NCI-H2029 treated with DMSO at 0.1 percent for 48 hours (cell line): Measurements from ENCODE around the gene POLN.

ENCODE experiments used
- DNase-seq: peaks from one replicate; lab custom pipeline; 2025; lab: John Stamatoyannopoulos, UW

POLN gene

DNA sequence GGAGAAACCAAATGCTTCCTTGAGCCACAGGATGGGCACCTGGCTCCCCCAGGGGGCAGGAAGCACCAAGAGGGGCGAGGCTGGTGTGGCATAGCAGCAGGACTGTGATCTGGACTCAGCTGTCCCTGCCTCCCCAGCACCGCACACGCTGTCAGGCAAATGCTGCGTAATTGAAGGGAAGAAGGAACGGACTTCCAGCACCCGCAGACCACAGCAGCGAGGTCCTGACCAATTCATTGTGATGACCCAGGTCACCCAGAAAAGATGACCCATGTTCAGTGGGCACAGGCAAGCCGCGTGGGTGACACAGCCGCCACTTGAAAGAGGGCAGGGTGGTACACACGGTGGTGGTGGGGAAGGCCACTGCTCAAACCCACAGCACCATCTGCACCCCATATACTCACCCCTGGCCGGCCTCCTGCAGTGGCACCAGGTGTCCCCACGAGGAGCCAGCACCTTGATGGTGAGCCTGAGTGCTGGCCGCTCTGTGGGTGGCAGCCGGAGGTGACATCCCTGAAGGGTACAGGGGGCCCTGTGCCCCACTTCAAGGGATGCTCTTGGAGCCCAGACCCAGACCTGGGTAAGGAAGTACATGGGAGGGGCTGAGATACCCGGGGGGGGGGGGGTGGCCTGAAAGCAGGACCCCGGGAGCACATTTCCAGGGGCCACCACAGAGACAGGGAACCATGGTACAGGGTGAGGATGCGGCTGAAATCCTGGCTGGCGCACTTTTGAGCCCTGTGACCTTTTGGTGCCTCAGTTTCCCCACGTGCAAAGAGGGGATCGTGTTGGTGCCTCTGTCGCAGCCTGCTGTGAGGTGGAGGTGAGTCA is 171.3 kb downstream of the POLN start:
- no peak for DNase-seq

DNA sequence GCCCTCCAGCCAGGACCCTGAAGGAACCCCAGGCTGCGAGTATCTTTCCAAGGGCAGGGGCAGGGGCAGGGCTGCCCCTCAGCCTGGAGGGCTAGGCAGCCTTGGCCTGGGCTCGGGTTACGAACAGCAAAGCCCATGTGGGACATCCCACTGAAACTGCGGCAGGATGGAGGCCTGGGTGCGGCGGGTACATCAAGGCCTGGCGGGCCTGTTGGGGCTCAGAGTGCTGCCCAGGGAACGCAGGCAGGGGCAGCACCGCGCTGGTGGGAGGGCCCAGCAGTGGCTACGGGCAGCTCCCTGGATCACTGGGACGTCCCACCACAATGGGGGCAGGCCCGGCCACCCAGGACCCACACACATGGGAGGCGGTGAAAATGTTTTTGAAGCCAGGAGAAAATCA is 171.9 kb downstream of the POLN start:
- DNase-seq: no peak

DNA sequence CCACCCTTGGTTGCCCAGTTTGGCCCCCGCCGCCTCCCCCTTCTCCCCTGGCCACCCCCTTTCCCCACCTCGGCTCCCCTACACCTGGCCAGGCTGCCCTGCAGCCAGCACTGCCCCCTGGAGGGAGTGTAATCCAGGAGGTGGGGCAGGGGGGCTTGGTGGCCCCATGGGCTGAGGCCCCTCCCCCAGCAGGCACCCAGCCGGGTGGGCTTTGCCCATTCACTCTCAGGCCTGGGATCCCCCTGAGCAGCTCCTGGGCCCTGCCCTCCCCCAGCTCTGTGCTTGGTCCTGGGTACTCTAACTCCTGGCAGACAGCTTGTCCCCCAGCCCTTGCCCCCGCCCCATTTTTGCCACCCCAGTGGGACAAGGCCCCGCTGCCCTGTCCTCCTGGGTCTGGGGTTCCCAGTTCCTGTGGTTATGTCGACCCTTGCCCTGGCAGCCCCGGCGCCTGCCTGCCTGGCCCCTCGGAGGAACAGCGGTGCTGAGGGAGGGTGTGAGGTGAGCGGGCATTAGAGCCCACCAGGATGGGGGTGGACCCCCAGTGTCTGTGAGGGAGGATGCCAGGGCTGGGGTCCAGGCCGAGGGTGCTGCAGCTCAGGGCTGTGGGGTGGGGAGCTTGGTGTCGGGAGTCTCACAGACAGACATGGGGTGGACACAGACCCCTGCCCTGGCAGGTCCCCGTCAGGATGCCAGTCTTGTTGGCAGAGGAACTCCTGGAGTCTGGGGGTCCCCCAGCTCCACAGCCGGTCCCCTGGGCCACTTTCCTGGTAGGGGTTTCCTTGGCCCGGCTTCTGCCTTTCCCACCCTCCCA is 172.6 kb downstream of the POLN start:
- no peak for DNase-seq

DNA sequence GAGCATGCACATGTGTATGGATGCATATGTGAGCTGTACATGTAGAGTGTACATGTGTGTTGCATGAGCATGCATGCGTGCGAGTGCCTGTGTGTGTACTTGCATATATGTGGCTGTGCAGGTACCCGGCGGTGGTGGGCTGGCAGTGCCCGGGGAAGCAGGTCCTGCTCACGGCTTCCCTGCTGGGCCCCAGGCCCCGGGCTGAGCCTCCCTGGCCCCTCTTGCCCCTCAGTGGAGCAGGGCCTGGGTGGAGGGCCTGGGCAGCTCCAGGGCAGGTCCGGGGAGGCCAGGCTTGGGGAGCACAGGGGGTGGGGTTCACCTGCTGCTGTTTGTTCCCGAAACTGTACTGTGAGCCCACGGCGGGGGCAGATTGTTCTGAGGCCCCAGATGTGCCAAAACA is 173.4 kb downstream of the POLN start:
- DNase-seq: no peak

DNA sequence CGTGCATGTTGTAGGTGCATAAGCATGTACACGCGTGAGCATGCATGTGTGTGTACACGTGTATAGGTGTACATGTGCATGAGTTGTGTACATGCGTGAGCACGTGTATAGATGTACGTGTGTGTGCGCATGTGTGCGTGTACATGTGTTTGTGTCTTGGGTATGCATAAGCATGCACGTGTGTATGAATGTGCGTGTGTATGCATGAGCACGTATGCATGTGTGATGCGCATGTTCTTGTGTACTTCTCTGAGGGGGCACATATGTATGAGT is 173.8 kb downstream of the POLN start:
- DNase-seq: no peak

DNA sequence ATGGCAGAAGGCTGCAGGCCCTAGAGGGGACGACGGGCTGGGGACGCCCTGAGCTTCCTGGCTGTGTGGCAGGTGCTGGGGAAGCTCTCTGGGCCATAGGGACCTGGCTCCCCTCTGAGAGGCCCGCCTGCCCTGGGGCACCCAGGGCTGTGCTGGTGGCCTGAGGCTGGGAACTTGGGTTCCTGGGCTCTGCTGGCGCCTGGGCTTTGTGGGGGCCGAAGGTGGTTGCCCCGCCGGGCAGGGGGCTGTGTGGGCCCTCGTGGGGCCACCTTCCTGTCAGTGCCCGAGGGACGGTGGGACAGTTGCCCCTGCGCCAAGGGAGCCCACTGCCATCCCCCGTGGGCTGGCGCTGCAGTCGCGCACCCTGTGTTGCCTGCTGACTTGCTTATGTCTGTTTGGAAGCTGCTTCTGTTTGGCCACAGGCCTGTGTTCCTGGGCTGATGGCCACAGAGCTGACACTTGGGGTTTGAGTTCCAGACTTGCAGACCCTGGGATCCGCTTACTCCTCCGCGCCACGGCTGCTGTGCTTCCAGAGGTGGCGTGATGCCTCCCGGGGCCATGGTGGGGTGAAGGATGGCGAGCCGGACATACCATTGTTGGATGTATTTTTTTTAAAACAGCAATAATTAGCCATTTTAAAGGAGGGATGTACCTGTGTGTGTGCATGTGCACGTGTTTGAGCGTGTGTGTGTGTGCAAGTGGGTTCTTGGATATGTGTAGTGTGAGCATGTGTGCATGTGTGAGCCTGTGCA is 174.3 kb downstream of the POLN start:
- DNase-seq: no peak

DNA sequence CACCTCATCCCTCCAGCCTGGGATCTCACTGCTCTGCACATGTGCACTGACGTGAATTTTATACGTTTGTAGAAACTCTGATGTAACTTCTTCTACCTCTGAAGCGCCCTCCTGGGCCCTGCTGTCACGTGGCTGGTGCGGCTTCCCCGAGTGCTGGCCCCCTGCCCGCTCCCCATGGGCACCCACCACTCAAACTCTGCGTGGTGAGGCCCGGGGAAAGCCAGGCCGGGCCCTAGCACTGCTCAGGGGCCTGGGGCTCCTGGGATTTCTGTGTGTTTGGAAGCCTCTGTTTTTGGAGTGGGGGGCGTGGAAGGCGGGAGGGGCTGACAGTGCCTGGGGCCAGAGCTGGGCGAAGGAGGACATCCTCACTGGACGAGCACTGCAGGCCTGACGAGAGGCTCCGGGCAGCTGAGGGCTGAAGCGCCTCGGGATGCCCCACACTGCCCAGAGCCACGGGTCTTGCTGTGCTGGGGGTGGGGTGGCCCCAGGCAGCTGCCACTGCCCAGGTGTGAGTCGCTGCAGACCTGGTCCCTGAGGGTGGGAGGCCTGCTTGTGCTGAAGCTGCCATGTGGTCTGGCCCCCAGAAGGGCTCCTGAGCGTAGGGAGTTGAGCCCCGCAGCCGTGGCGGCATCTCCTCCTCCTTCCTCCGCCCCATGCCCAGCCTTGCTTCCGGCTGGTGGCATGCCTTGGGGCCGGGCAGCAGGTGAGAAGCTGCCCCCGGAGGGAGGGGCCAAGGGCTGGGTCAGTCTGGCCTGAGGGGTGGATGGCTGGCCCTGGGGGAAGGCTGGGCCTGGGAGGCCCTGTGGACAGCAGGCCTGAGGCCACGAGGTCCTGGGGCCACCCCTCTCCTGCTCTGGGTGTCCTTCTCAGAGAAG is 175.1 kb downstream of the POLN start:
- DNase-seq: no peak

DNA sequence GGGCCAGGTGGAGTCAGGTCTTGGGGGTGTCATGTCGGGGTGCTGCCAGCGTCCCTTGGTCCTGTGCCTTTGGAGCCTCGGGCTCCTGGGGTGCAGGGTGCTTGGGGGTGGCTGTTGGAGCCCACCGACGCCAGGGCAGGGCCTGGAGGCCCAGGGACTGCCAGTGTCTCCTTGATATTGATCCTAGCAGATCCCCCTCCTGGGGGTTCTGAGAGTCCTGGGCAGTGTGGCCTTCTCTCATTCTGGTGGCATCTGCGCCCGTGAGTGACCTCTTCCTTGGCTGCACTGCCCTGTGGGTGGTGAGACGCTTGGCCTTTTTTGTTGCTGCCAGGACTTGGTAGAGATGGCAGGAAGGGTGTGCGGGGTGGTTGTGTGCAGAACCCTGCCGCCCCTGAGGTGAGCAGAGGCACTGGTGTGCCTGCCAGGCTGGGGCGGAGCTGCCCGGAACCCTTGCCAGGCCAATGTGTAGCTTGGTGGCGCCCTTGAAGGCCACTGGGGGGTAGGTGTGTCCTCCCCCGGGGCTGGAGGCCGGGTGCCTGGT is 175.8 kb downstream of the POLN start:
- DNase-seq: no peak

DNA sequence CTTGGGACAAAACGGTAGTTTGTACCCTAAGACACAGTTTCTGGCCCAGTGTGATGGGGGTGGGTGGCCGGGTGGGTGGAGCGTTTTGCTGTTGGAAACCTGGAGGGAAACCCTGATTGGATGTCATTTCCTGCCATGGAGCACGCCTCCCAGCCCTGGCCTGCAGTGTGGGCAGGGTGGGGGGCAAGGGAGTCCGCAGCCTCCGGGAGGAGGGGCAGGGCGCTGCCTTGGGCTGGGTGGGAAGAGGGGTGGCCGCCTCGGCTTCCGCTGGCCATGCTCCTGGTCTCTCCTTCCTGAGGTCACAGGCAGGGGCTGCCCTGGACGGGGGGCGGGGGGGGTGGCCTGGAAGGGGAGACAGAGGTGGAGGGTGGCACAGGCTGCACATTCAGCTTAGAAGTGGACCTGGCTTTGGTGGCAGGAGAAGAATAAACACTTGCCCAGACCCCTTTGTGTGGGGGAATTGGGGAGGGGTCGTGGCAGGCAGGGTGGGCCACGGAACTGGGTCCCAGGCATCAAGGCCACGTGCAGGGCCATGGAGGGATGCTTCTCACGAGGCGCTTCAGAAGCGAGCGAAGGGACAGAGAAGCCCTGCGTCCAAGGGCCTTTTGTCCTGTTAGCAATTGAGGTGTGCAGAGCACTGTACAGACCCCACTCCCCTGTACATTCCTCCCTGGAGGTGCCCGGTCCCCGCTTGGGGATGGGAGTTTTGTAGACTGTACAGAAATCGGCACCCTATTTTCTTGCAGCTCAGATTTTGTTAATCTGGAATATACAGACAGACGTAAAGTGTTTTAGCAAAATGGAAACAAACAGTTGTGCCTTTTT is 176.6 kb downstream of the POLN start:
- DNase-seq: no peak

DNA sequence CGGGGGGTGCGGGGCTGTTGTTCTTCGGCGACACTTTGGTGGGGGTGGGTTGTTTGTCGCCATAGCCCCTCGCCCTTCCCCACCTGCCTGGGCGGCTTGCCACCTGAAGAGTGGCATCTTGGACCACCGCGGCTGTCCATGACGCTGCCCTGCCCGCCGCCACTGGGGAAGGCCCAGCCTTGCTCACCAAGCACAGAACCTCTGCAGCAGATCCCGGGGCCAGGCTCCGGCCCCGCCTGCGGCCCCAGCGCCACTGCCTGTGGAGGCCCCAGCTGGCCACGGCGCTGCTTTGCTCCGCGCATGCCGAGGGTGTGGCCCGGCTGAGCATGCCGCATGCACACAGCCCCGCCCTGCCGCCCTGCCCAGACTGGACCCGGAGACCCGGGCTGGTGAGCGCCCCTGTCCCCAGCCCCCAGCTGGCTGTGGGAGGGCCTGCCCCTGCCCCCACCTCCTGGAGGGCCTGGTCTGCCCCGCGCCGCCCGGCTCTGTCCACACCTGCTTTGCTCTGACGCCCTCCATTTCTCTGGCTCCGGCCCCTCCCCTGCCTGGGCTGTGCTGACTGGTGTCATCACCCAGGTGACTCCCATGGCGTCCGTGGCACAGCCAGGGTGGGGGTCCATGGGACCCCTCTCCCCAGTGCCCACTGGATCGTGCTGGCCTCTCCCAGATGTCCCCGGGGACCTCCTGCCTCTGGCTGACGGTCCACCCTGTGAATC is 177.5 kb downstream of the POLN start:
- DNase-seq: no peak

DNA sequence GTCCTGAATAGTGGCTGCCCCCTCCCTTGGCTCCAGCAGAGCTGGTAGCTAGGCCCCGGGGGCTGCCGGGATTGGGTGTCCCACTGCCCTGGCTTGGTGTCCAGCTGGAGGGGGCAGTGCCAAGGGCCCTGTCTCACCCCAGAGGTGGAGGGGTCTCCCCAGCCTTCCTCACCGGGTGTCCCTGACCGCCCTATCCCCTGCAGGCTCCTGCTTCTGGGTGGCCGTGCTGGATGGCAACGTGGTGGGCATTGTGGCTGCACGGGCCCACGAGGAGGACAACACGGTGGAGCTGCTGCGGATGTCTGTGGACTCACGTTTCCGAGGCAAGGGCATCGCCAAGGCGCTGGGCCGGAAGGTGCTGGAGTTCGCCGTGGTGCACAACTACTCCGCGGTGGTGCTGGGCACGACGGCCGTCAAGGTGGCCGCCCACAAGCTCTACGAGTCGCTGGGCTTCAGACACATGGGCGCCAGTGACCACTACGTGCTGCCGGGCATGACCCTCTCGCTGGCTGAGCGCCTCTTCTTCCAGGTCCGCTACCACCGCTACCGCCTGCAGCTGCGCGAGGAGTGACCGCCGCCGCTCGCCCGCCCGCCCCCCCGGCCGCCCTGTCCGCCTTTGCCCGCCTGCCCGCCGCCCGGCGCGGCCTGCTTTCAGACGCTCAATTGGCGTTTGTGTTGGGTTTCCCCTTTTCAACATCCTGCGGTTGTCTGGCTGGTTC is 178.2 kb downstream of the POLN start:
- no peak for DNase-seq

DNA sequence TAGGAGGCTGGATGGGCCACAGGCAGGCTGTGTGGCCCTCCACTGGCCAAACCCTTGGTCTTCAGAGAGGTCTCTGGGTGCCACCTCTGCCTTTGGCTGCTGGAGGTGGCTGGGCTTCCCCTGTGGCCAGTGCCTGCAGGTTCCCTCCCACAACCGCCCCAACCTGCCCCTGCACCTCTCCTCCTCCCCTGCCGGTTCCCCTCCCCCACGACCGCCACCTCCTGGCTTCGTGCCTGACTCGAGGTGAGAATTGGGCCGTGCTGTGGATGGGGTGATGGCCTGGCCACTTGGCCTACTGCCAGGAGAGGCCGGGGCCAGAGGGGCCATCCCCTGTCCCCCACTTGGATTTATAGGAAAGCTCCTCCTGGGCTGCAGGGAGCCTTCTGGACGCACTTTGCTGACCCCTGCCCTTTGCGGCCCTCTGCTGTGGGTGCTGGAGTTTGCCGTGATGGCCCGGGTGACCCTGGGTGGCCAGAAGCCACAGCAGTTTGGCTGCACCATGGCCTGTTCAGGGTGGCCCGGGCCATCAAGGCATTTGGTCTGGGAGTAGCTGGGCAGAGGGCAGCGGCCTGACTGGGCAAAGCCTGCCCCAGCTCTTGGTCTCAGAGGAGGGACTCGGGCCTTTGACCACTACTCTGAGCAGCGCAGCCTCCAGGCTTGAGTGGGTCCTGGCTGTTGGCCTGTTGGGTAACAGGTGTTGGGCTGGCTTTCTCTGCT is 179.0 kb downstream of the POLN start:
- DNase-seq: no peak

DNA sequence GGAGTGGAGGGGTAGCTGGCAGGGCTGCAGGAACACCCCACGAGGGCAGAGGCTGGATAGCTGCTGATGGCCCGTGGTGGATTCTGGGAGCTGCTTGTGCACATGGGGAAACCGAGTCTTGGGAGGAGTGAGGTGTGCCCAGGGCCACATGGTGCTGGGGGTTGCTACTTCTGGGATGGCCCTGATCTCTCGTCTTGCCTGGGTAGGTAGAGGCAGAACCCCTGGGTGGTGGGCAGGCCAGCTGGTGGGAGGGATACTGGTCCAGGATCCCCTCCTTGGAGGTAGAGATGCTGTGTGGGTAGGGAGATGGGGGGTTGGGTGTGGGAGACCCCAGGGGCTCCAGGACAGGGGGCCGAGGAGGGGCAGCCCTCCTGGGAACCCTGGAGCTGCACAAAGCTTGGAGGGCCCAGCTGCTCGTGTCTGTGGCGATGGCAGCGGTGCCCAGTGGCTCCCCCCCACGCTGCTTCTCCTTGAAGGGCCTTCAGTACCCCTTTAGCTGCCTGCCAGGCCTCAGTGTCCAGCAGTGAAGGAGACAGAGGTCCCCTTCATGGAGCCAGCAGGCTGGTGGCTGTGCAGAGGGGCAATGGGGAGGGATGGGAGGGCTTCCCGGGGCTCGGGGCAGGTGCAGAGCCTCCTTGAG is 179.6 kb downstream of the POLN start:
- DNase-seq: no peak

DNA sequence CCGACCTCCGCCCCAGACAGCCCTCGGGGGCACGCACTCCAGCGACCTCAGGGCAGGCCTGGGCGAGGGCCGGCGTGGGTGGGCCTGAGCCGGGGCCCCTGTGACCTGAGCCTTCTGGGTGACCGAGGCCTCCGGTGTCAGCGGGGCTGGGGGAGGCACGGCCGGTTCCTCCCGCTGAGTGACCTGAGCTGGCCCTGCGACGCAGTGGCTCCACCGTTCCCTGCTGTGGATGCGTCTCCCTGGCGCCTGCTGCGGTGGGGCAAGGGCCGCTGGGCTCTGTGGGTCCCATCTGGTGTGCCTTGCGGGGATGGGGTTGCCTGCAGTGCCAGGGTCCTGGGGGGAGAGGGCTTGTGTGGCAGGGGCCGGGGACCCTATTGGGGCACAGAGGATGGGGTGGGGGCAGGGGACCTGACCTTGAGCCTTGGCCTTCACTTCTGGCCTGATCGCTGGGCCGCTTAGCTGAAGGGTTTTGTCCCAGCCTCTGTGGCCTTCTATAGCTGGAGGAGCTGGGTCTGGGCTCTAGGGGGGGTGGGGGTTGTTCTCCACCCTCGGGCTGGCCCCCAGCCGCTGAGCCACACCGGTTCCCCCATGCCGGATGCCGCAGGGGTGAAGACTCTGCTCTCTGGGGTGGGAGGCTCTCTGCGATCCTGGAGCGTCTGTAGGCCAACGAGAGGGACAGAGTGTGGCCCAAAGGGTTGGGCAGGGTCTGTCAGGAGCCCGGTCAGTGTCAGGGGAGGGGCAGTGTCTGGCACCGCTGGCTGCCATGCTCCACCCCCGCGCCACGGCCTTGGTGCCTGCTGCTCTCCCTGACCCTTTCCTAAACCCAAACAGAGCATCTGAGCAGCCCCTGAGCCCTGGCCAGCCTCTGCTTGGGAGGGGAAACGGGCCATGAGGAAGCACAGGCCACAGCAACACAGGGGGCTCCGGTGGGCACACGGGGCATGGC is 180.5 kb downstream of the POLN start:
- no peak for DNase-seq

DNA sequence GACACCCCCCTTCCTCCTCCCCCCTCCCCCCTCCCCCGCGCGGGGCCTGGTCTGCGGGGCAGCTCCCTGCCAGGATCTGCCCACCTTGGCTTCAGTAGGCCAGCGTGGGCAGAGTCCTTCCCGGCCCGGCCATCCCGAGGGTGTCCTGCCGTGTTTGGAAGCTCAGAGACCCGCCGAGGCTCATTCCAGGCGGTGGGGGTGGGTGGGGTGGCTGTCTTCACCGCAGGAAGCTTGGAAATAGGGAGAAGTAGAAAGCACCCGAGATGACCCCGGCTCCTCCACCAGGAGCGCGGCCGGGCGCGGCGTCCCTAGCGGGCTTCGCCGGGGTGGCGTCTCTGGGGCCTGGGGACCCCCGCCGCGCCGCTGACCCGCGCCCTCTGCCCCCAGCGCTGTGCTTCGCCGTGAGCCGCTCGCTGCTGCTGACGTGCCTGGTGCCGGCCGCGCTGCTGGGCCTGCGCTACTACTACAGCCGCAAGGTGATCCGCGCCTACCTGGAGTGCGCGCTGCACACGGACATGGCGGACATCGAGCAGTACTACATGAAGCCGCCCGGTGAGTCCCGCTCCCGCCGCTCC is 181.2 kb downstream of the POLN start:
- DNase-seq: no peak

DNA sequence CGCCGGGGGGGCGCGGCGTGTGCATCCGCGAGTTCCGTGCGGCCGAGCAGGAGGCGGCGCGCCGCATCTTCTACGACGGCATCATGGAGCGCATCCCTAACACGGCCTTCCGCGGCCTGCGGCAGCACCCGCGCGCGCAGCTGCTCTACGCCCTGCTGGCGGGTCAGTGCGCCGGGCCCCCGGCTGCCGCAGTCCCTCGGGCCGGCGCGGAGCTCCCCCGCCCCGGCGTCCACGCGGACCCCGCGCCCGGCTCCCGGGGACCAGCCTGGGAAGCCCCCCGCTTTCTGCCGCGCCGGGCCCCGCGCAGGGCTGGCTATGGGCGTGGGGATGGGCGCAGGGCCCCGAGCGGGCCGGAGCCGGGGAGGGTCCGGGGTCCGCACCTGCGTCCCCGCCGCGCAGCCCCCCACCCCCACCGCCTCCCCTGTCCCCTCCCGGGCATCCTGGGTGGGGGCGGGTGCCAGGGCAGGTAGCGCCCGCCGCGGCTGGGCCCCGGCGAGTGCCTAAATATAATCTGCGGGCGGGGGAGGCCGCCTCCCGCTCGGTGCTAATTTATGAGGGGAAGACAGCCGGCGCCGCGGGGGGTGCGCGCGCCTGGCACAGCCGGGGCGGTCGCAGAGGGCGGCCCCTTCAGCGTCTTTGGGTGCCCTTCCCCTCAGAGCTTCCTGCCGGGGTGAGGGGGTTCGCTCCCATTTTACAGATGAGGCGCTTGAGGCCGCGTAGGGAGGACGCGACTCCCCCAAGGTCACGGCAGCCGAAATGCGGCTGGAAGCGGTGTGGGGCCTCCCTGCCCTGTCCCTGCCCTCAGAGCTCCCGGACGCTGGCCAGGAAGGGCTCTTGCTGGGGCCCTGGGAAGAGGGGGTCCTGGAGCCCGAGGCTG is 182.0 kb downstream of the POLN start:
- no peak for DNase-seq
